Neuronal stem cell (in vitro differentiated cells): ENCODE data around the gene SEMA3D.

Experiments
- DNase-seq: peaks from one replicate; pipeline ENCODE4 v3.0.0-alpha.2; 2013; ENCODE audit warnings: low spot score
- H2AFZ ChIP-seq: one replicate; pipeline ENCODE4 v1.6.1; 2013; ENCODE audit warnings: mild to moderate bottlenecking, low read length, inconsistent platforms
- H2AK5ac ChIP-seq: 2 replicates; pipeline ENCODE4 v1.6.1; 2013; ENCODE audit warnings: low read depth, mild to moderate bottlenecking, inconsistent platforms, low read length, moderate library complexity, mixed read lengths
- H2BK120ac ChIP-seq: 2 replicates; pipeline ENCODE4 v1.6.1; 2013; ENCODE audit warnings: low read depth, mild to moderate bottlenecking, inconsistent platforms, low read length, moderate library complexity, mixed read lengths
- H2BK12ac ChIP-seq: one replicate; pipeline ENCODE4 v1.6.1; 2013; ENCODE audit warnings: low read length, inconsistent platforms
- H2BK15ac ChIP-seq: 2 replicates; pipeline ENCODE4 v1.6.1; 2013; ENCODE audit warnings: mild to moderate bottlenecking, low read length, inconsistent platforms, mixed read lengths
- H2BK5ac ChIP-seq: one replicate; pipeline ENCODE4 v1.6.1; 2013; ENCODE audit warnings: inconsistent platforms, mild to moderate bottlenecking, low read length, moderate library complexity
- H3K14ac ChIP-seq: one replicate; pipeline ENCODE4 v1.6.1; 2013; ENCODE audit warnings: low read length, inconsistent platforms
- H3K18ac ChIP-seq: 2 replicates; pipeline ENCODE4 v1.6.1; 2013; ENCODE audit warnings: low read length, inconsistent platforms
- H3K23ac ChIP-seq: 2 replicates; pipeline ENCODE4 v1.6.1; 2013; ENCODE audit warnings: low read depth, mild to moderate bottlenecking, mixed read lengths, low read length, inconsistent platforms; ENCODE audit not compliant: poor library complexity
- H3K27ac ChIP-seq: replicated peaks from 3 replicates; pipeline ENCODE4 v1.5.1; 2013; ENCODE audit warnings: low read length, inconsistent platforms
- H3K27me3 ChIP-seq, 3 experiments: 2 replicates each; pipeline ENCODE4 v1.6.1; 2013; ENCODE audit warnings: low read length in 3 of 3, mild to moderate bottlenecking in 2 of 3, inconsistent platforms in 1 of 3, low read depth in 1 of 3, mixed read lengths in 1 of 3, moderate library complexity in 1 of 3; ENCODE audit not compliant: control insufficient read depth in 3 of 3, insufficient read depth in 3 of 3
- H3K36me3 ChIP-seq, 2 donors: replicated peaks in 1 of 2; 2 replicates each; pipeline ENCODE4 v1.6.1; 2013; ENCODE audit warnings: low read length in 2 of 2; ENCODE audit not compliant: control insufficient read depth in 2 of 2, insufficient read depth in 2 of 2
- H3K4ac ChIP-seq: 2 replicates; pipeline ENCODE4 v1.6.1; 2013; ENCODE audit warnings: inconsistent platforms, mild to moderate bottlenecking, low read length, moderate library complexity
- H3K4me1 ChIP-seq, 2 donors: 1 replicate in 1 of 2; 2 replicates in 1 of 2; pipeline ENCODE4 v1.6.1; 2013; ENCODE audit warnings: low read length in 2 of 2, low read depth in 1 of 2; ENCODE audit not compliant: control insufficient read depth in 2 of 2, insufficient read depth in 1 of 2
- H3K4me2 ChIP-seq: one replicate; pipeline ENCODE4 v1.6.1; 2013; ENCODE audit warnings: mild to moderate bottlenecking, low read length, inconsistent platforms; ENCODE audit not compliant: insufficient read depth, poor library complexity, severe bottlenecking
- H3K4me3 ChIP-seq, 2 donors: 2 replicates each; pipeline ENCODE4 v1.5.1; 2013; ENCODE audit warnings: low read length in 2 of 2, mild to moderate bottlenecking in 2 of 2, inconsistent platforms in 1 of 2, moderate library complexity in 1 of 2
- H3K79me1 ChIP-seq: one replicate; pipeline ENCODE4 v1.6.1; 2013; ENCODE audit warnings: low read depth, mild to moderate bottlenecking, inconsistent platforms, low read length, moderate library complexity
- H3K9ac ChIP-seq: one replicate; pipeline ENCODE4 v1.6.1; 2013; ENCODE audit warnings: mild to moderate bottlenecking, low read depth, low read length, inconsistent platforms; ENCODE audit not compliant: poor library complexity
- H3K9me3 ChIP-seq, 2 donors: replicated peaks in 1 of 2; 2 replicates each; pipeline versions ENCODE3 to v1.6.1; 2013; ENCODE audit warnings: low read length in 2 of 2, mild to moderate bottlenecking in 2 of 2, inconsistent platforms in 1 of 2, low read depth in 1 of 2, mixed read lengths in 1 of 2, moderate library complexity in 1 of 2; ENCODE audit not compliant: control insufficient read depth in 2 of 2, insufficient read depth in 1 of 2
- H4K8ac ChIP-seq: one replicate; pipeline ENCODE4 v1.6.1; 2013; ENCODE audit warnings: low read depth, mild to moderate bottlenecking, inconsistent platforms, low read length, moderate library complexity
- H4K91ac ChIP-seq: one replicate; pipeline ENCODE4 v1.6.1; 2013; ENCODE audit warnings: low read length, low read depth, mild to moderate bottlenecking, inconsistent platforms; ENCODE audit not compliant: poor library complexity
- WGBS, 2 donors: extraction: QIAGEN DNeasy Blood & Tissue Kit; methylation state at CpG; one replicate each; pipeline ENCODE4 v1.1.7; 2013; ENCODE audit warnings: missing lambda C conversion rate in 2 of 2, mixed read lengths in 1 of 2; ENCODE audit not compliant: insufficient read length in 2 of 2, insufficient replicate concordance in 1 of 2; ENCODE audit errors: extremely low coverage in 2 of 2; 5-methylcytosine and 5-hydroxymethylcytosine counted together

Gene SEMA3D

DNA sequence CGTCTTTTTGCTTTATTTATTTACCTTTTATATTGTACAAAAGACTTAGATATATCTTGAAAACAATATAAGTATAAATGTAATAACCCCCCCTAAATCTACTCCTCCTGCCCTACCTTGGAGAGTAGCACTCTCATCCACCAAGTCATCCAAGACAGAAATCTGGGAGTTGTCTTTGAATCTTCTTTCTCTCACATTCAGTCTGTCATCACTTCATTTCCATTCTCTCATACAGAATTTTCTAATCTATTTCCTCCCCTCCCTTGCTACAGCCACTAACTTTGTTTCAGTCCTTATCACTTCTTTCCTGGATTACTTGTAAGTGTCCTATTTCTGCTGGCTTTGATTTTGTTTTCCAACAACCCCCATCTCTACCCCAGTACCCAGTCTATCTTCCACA is 170.6 kb downstream of the SEMA3D start:
- no CpG with 5 or more reads among the region's 1 CpG for WGBS, 2 donors
- Histone ChIP-seq H2BK5ac (no peak overlapping the region), H3K27ac (no peak overlapping the region), H2AFZ (no peak overlapping the region), H2BK12ac (no peak overlapping the region), H4K91ac (no peak overlapping the region), H3K9ac (no peak overlapping the region), H3K36me3 (no peaks in the 10 kb centered on the region), H3K23ac (no peak overlapping the region), H3K18ac (no peak overlapping the region), H2BK120ac (no peak overlapping the region), H3K9me3 (no peaks in the 10 kb centered on the region), H3K79me1 (no peaks in the 10 kb centered on the region), H3K27me3 (no peaks in the 10 kb centered on the region), H3K4ac (no peak overlapping the region), H4K8ac (no peak overlapping the region), H3K4me3 (no peak overlapping the region), H3K4me2 (no peak overlapping the region), H2BK15ac (no peak overlapping the region), H3K4me1 (peaks cover 4 to 5% of the 10 kb centered on the region in 2 donors), H2AK5ac (no peak overlapping the region), H3K14ac (no peak overlapping the region)
- DNase-seq = no peak

DNA sequence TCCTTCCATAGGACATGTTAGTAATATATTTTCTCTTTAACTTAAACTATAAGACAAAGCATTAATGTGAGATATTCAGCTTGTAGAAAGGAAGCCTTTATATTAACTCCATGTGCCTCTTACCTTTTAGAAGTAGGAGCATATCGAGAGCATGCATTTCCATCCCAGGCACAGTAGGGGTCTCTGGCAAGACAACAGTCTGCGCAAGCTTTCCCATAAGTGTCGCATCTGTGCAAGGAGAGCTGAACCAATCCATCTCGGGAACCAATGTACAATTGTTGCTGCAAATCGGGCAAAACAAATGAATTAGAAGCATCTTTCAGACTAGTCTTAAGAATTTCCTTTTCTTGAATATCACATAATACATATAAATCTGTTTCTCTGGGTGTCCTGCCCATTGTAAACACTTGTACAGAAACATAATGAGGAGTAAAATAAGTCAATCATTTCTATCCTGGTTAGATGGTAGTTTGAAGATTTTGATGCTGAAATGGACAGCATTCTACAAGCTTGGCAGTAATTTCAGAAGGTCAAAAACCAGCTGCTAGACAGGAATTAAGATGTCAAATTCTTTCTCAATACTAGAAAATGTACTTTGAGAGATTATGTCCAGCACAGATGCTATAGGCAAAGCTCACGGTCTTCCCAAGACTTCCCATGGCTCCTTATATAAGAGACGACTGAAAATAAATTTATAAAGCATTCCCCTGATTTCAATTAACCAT is 171.8 kb downstream of the SEMA3D start:
- H3K79me1 ChIP-seq = no peaks in the 10 kb centered on the region
- H3K9ac ChIP-seq = no peak overlapping the region
- H3K36me3 ChIP-seq = no peaks in the 10 kb centered on the region
- H2BK5ac ChIP-seq = no peak overlapping the region
- H2BK120ac ChIP-seq = no peak overlapping the region
- DNase-seq = no peak
- H2AFZ ChIP-seq = no peak overlapping the region
- H3K4me3 ChIP-seq = no peak overlapping the region
- no peak overlapping the region for H2AK5ac ChIP-seq
- H3K4me2 ChIP-seq = no peak overlapping the region
- H3K9me3 ChIP-seq = no peaks in the 10 kb centered on the region
- peaks cover 4% of the 10 kb centered on the region in 2 donors for H3K4me1 ChIP-seq
- H3K4ac ChIP-seq = no peak overlapping the region
- H2BK12ac ChIP-seq = no peak overlapping the region
- H3K27ac ChIP-seq = no peak overlapping the region
- H3K18ac ChIP-seq = no peak overlapping the region
- WGBS, 2 donors = no CpG with 5 or more reads among the region's 7 CpGs
- no peak overlapping the region for H4K8ac ChIP-seq
- H3K14ac ChIP-seq = no peak overlapping the region
- H2BK15ac ChIP-seq = no peak overlapping the region
- no peaks in the 10 kb centered on the region for H3K27me3 ChIP-seq
- no peak overlapping the region for H4K91ac ChIP-seq
- H3K23ac ChIP-seq = no peak overlapping the region

GRCh38 chr7:85011127-85011526 is 175.7 kb downstream of the SEMA3D start:
- H3K4me2 ChIP-seq = no peak overlapping the region
- no peak overlapping the region for H3K23ac ChIP-seq
- H3K9ac ChIP-seq = no peak overlapping the region
- H3K4ac ChIP-seq = no peak overlapping the region
- H2BK5ac ChIP-seq = no peak overlapping the region
- no peaks in the 10 kb centered on the region for H3K9me3 ChIP-seq
- no peak overlapping the region for H2BK12ac ChIP-seq
- H2AFZ ChIP-seq = no peak overlapping the region
- peaks cover 0 to 1% of the 10 kb centered on the region in 2 donors for H3K4me1 ChIP-seq
- H3K79me1 ChIP-seq = no peaks in the 10 kb centered on the region
- H2AK5ac ChIP-seq = no peak overlapping the region
- H4K8ac ChIP-seq = no peak overlapping the region
- H4K91ac ChIP-seq = no peak overlapping the region
- H2BK15ac ChIP-seq = no peak overlapping the region
- H3K36me3 ChIP-seq = no peaks in the 10 kb centered on the region
- H3K27ac ChIP-seq = no peak overlapping the region
- H2BK120ac ChIP-seq = no peak overlapping the region
- no peaks in the 10 kb centered on the region for H3K27me3 ChIP-seq
- no peak overlapping the region for H3K18ac ChIP-seq
- H3K14ac ChIP-seq = no peak overlapping the region
- DNase-seq = no peak
- WGBS, 2 donors = no CpG with 5 or more reads among the region's 4 CpGs
- no peak overlapping the region for H3K4me3 ChIP-seq

DNA sequence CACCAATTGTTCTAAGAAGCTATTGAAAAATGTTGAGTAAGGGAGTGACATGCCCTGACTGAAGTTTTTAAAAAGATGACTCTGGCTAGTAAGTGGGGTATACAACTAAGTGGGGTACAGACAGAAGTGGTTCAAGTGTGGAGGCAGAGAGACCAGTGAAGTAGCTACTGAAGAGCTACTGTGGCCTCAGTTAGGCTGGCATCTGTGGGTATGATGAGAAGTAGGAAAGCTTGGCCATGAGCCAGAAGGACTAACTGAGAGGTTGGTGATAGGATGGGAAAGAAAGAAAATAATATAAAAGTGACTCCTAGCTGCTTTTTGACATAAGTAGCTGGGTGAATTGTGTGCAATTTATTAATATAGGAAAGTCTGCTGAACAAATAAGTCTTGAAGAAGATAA is 176.6 kb downstream of the SEMA3D start:
- Histone ChIP-seq H2BK15ac (no peak overlapping the region), H3K4ac (no peak overlapping the region), H2BK5ac (no peak overlapping the region), H3K4me3 (no peak overlapping the region), H3K36me3 (no peaks in the 10 kb centered on the region), H2AK5ac (no peak overlapping the region), H4K8ac (no peak overlapping the region), H2BK120ac (no peak overlapping the region), H3K4me2 (no peak overlapping the region), H3K27me3 (no peaks in the 10 kb centered on the region), H3K27ac (no peak overlapping the region), H3K18ac (no peak overlapping the region), H2BK12ac (no peak overlapping the region), H3K9me3 (no peaks in the 10 kb centered on the region), H3K79me1 (no peaks in the 10 kb centered on the region), H3K14ac (no peak overlapping the region), H3K23ac (no peak overlapping the region), H2AFZ (no peak overlapping the region), H3K4me1 (peaks cover 0 to 1% of the 10 kb centered on the region in 2 donors), H4K91ac (no peak overlapping the region), H3K9ac (no peak overlapping the region)
- DNase-seq = no peak
